SK-N-SH (cell line): Measurements from ENCODE around the gene SELENOK. TPM values are rescaled to one million over a fixed set of nuclear protein-coding genes. Genes with fewer than 3 reads are reported as not detected.
"Not testable (repeated sequence)": the region's sequence is repeated elsewhere in the genome, so short reads cannot be mapped to it uniquely, and the experiment has no call there.

Experiments used
- CTCF ChIA-PET: fragments of 300-600, 350-600 bp; formaldehyde crosslinking; extraction: SDS; loops from one replicate; lab custom pipeline; 2021; lab: Yijun Ruan, JAX
- POLR2A ChIA-PET: fragments of 350-600 bp; sonication (Branson Sonifier 250); formaldehyde crosslinking; extraction: SDS; loops from one replicate; lab custom pipeline; 2020; ENCODE audit warnings: antibody characterized with exemption, inconsistent platforms; lab: Yijun Ruan, JAX
- DNase-seq: peaks from one replicate; pipeline ENCODE4 v3.0.0; 2012
- H2AFZ ChIP-seq: fragments of 200-600 bp; sonication (generic); 2 replicates; pipeline ENCODE4 v1.8.1; 2016; ENCODE audit warnings: antibody characterized with exemption, mild to moderate bottlenecking, low read depth
- H3F3A ChIP-seq: fragments of 200-600 bp; sonication (generic); replicated peaks from 2 replicates; pipeline ENCODE3; 2016; ENCODE audit warnings: antibody characterized with exemption, mild to moderate bottlenecking; ENCODE audit not compliant: insufficient read depth
- H3K27ac ChIP-seq, 2 experiments: fragments of 200-500 bp in 1 of 2; fragments of 200-600 bp in 1 of 2; sonication (Bioruptor generic) in 1 of 2; sonication (generic), shearing (Covaris generic) in 1 of 2; 2 replicates each; pipeline versions ENCODE4 v1.5.1 to v1.6.1; 2014 to 2016; ENCODE audit warnings: low read depth in 2 of 2, inconsistent platforms in 1 of 2, low read length in 1 of 2, mild to moderate bottlenecking in 1 of 2, mixed read lengths in 1 of 2
- H3K27me3 ChIP-seq: fragments of 200-600 bp; sonication (generic), shearing (Covaris generic); 2 replicates; pipeline ENCODE4 v1.6.1; 2016; ENCODE audit warnings: mixed run types; ENCODE audit not compliant: insufficient read depth
- H3K36me3 ChIP-seq, 2 experiments: fragments of 200-500 bp in 1 of 2; fragments of 200-600 bp in 1 of 2; sonication (Bioruptor generic) in 1 of 2; sonication (generic) in 1 of 2; replicated peaks in 1 of 2; 2 replicates each; pipeline versions ENCODE3 to v1.5.1; 2014 to 2016; ENCODE audit warnings: low read length in 1 of 2, mild to moderate bottlenecking in 1 of 2; ENCODE audit not compliant: insufficient read depth in 2 of 2, control insufficient read depth in 1 of 2
- H3K4me1 ChIP-seq, 2 experiments: fragments of 200-500 bp in 1 of 2; fragments of 200-600 bp in 1 of 2; sonication (Bioruptor generic) in 1 of 2; sonication (generic), shearing (Covaris generic) in 1 of 2; 2 replicates each; pipeline versions ENCODE4 v1.5.1 to v1.6.1; 2014 to 2016; ENCODE audit warnings: low read depth in 1 of 2, low read length in 1 of 2, mixed run types in 1 of 2; ENCODE audit not compliant: insufficient read depth in 2 of 2, control insufficient read depth in 1 of 2
- H3K4me2 ChIP-seq: fragments of 200-600 bp; sonication (generic), shearing (Covaris generic); 2 replicates; pipeline ENCODE4 v1.6.1; 2017; ENCODE audit warnings: mixed run types
- H3K4me3 ChIP-seq, 2 experiments: fragments of 200-500 bp in 1 of 2; fragments of 200-600 bp in 1 of 2; sonication (Bioruptor generic) in 1 of 2; sonication (generic), shearing (Covaris generic) in 1 of 2; 2 replicates each; pipeline versions ENCODE4 v1.5.1 to v1.8.1; 2014 to 2016; ENCODE audit warnings: low read depth in 2 of 2, inconsistent platforms in 1 of 2, low read length in 1 of 2, mild to moderate bottlenecking in 1 of 2, mixed read lengths in 1 of 2, moderate library complexity in 1 of 2
- H3K79me2 ChIP-seq: fragments of 200-600 bp; sonication (generic); 2 replicates; pipeline ENCODE4 v1.8.1; 2017; ENCODE audit warnings: mild to moderate bottlenecking; ENCODE audit not compliant: insufficient read depth
- H3K9ac ChIP-seq: fragments of 200-600 bp; sonication (generic); 2 replicates; pipeline ENCODE4 v1.6.1; 2017; ENCODE audit warnings: mixed run types
- H3K9me2 ChIP-seq: fragments of 200-600 bp; sonication (generic); 2 replicates; pipeline ENCODE4 v1.6.1; 2017; ENCODE audit warnings: mixed run types
- H3K9me3 ChIP-seq: fragments of 200-600 bp; sonication (generic); 2 replicates; pipeline ENCODE4 v1.6.1; 2017; ENCODE audit warnings: mixed run types, mild to moderate bottlenecking, moderate library complexity
- H4K20me1 ChIP-seq: fragments of 200-600 bp; sonication (generic); 2 replicates; pipeline ENCODE4 v1.6.1; 2017; ENCODE audit warnings: mild to moderate bottlenecking, mixed run types; ENCODE audit not compliant: insufficient read depth
- CTCF ChIP-seq: fragments of 200-600 bp; sonication (generic); IDR thresholded peaks from 2 replicates; pipeline ENCODE4 v1.6.1; 2017; ENCODE audit warnings: antibody characterized with exemption, mild to moderate bottlenecking, moderate library complexity
- ELF1 ChIP-seq: IDR thresholded peaks from 2 replicates; pipeline ENCODE4 v1.4.0; 2012
- EZH2phosphoT487 ChIP-seq: fragments of 200-600 bp; sonication (generic); IDR thresholded peaks from 2 replicates; pipeline ENCODE4 v1.6.1; 2017; ENCODE audit warnings: low read depth, mixed run types, mild to moderate bottlenecking, antibody characterized with exemption, moderate library complexity, borderline replicate concordance
- JUND ChIP-seq: IDR thresholded peaks from 2 replicates; pipeline ENCODE4 v1.4.0; 2012
- MXI1 ChIP-seq: IDR thresholded peaks from 2 replicates; pipeline ENCODE4 v1.6.1; 2012; ENCODE audit warnings: mild to moderate bottlenecking, low read depth, low read length, improper control_type of control experiment
- NFIC ChIP-seq: IDR thresholded peaks from 2 replicates; pipeline ENCODE4 v1.4.0; 2012; ENCODE audit warnings: borderline replicate concordance
- NRF1 ChIP-seq: IDR thresholded peaks from 2 replicates; pipeline ENCODE4 v1.6.1; 2012; ENCODE audit warnings: low read depth, mild to moderate bottlenecking, low read length
- PBX3 ChIP-seq: IDR thresholded peaks from 2 replicates; pipeline ENCODE4; 2012
- RAD21 ChIP-seq: IDR thresholded peaks from 2 replicates; pipeline ENCODE4 v1.6.1; 2012; ENCODE audit warnings: mild to moderate bottlenecking, low read length
- RCOR1 ChIP-seq: fragments of 150-350 bp; IDR thresholded peaks from 2 replicates; pipeline ENCODE4 v1.6.1; 2017; ENCODE audit warnings: antibody characterized with exemption, low read length
- SMC3 ChIP-seq: IDR thresholded peaks from 2 replicates; pipeline ENCODE4 v1.6.1; 2012; ENCODE audit warnings: low read depth, low read length, improper control_type of control experiment
- TCF12 ChIP-seq: IDR thresholded peaks from 2 replicates; pipeline ENCODE4 v1.4.0; 2012
- TEAD4 ChIP-seq: IDR thresholded peaks from 2 replicates; pipeline ENCODE4 v1.4.0; 2012; ENCODE audit warnings: mild to moderate bottlenecking, borderline replicate concordance; ENCODE audit not compliant: insufficient read depth
- USF1 ChIP-seq: IDR thresholded peaks from 2 replicates; pipeline ENCODE4 v1.4.0; 2012; ENCODE audit warnings: low read depth, borderline replicate concordance
- USF2 ChIP-seq: fragments of 150-350 bp; IDR thresholded peaks from 2 replicates; pipeline ENCODE4 v1.6.1; 2017; ENCODE audit warnings: antibody characterized with exemption, low read length, low read depth, borderline replicate concordance
- YY1 ChIP-seq: IDR thresholded peaks from 2 replicates; pipeline ENCODE4 v1.4.0; 2012; ENCODE audit warnings: low read depth, mild to moderate bottlenecking
- WGBS: methylation state at CpG from one replicate; pipeline ENCODE4 v1.1.6; 2017; ENCODE audit warnings: low lambda C conversion rate; 5-methylcytosine and 5-hydroxymethylcytosine counted together
- polyA plus RNA-seq, 3 experiments: library from polyadenylated mRNA; depleted of rRNA; stranded (reverse); fragments of >200 nt; gene quantifications; 2 replicates each; pipeline ENCODE4 v1.2.3, GENCODE V29; 2012

Gene SELENOK
- polyA plus RNA-seq, 1 of the 3 experiments (the other 2 are of a cell fraction) = 29.2 TPM

- no peak overlapping the region for H3K4me3 ChIP-seq
- no peaks in the 10 kb centered on the region for H3F3A ChIP-seq
- no peaks in the 10 kb centered on the region for H3K9me2 ChIP-seq
- H3K9me3 ChIP-seq = no peaks in the 10 kb centered on the region
- no peak overlapping the region for H3K27ac ChIP-seq
- H4K20me1 ChIP-seq = no peaks in the 10 kb centered on the region
- H3K36me3 ChIP-seq = no peaks in the 10 kb centered on the region
- H3K9ac ChIP-seq = no peak overlapping the region
- ChIA-PET POLR2A (no interaction called here), CTCF (interaction anchor here (4.5 kb wide), 1 partner anchor 493 kb away, joined by 38 read pairs; no protein-coding TSS in a partner anchor)
- H3K4me2 ChIP-seq = no peak overlapping the region
- peaks cover 0 to 8% of the 10 kb centered on the region in 2 experiments; a peak in 1 of 4 replicates for H3K4me1 ChIP-seq
- no peaks in the 10 kb centered on the region for H3K79me2 ChIP-seq
- no peak for DNase-seq
- H2AFZ ChIP-seq = no peak overlapping the region
- TF ChIP-seq USF1 (no peak), RCOR1 (no peak), TEAD4 (no peak), PBX3 (no peak), TCF12 (no peak), SMC3 (no peak), CTCF (no peak), NRF1 (no peak), YY1 (no peak), JUND (no peak), MXI1 (no peak), EZH2phosphoT487 (no peak), ELF1 (no peak), RAD21 (no peak), NFIC (no peak), USF2 (no peak)
- no peaks in the 10 kb centered on the region for H3K27me3 ChIP-seq
- WGBS = 16% methylated on average over 1 of the region's 1 CpG
Measured at GRCh38 chr3:53935283-53935901, 43.7 kb upstream of the SELENOK start.

- H3K27ac ChIP-seq, H3K79me2 ChIP-seq, H2AFZ ChIP-seq, H4K20me1 ChIP-seq, H3K9me3 ChIP-seq, H3F3A ChIP-seq, H3K36me3 ChIP-seq, H3K4me2 ChIP-seq, POLR2A ChIA-PET, DNase-seq, H3K4me1 ChIP-seq, H3K4me3 ChIP-seq, H3K9me2 ChIP-seq, H3K9ac ChIP-seq, H3K27me3 ChIP-seq: not testable (repeated sequence)
- WGBS = 65% methylated on average over 29 of the region's 30 CpGs
- CTCF ChIA-PET = interaction anchor here (3.4 kb wide), 1 partner anchor 11 kb away, joined by 24 read pairs; no protein-coding TSS in a partner anchor
Measured at GRCh38 chr3:53927208-53927872, 35.7 kb upstream of the SELENOK start.
